Occipital lobe (tissue), 2 donors: ENCODE data around the gene LRMDA. TPM values are rescaled to one million over a fixed set of nuclear protein-coding genes. Genes with fewer than 3 reads are reported as not detected.
"Not testable (repeated sequence)": the region's sequence is repeated elsewhere in the genome, so short reads cannot be mapped to it uniquely, and the experiment has no call there.

ENCODE experiments used
- DNase-seq: peaks from one replicate; lab custom pipeline; 2025; lab: John Stamatoyannopoulos, UW
- total RNA-seq: library from RNA; depleted of rRNA; stranded (reverse); fragments of >200 nt; gene quantifications from one replicate; pipeline ENCODE4 v1.2.3, GENCODE V29; 2014

Gene LRMDA
- total RNA-seq, 1 donor from 2014 or later, result 0.62 TPM

DNA sequence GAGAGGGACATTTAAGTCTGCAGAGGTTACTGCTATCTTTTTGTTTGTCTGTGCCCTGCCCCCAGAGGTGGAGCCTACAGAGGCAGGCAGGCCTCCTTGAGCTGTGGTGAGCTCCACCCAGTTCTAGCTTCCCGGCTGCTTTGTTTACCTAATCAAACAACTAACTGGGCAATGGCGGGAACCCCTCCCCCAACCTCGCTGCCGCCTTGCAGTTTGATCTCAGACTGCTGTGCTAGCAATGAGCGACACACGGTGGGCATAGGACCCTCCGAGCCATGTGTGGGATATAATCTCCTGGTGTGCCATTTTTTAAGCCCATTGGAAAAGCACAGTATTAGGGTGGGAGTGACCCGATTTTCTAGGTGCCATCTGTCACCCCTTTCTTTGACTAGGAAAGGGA lies 716.8 kb downstream of the LRMDA start:
- not testable (repeated sequence) for DNase-seq

GRCh38 chr10:76149182-76149581 lies 717.8 kb downstream of the LRMDA start:
- DNase-seq, result no peak

- no peak for DNase-seq
Measured at GRCh38 chr10:76149602-76150138, 718.2 kb downstream of the LRMDA start.

DNA sequence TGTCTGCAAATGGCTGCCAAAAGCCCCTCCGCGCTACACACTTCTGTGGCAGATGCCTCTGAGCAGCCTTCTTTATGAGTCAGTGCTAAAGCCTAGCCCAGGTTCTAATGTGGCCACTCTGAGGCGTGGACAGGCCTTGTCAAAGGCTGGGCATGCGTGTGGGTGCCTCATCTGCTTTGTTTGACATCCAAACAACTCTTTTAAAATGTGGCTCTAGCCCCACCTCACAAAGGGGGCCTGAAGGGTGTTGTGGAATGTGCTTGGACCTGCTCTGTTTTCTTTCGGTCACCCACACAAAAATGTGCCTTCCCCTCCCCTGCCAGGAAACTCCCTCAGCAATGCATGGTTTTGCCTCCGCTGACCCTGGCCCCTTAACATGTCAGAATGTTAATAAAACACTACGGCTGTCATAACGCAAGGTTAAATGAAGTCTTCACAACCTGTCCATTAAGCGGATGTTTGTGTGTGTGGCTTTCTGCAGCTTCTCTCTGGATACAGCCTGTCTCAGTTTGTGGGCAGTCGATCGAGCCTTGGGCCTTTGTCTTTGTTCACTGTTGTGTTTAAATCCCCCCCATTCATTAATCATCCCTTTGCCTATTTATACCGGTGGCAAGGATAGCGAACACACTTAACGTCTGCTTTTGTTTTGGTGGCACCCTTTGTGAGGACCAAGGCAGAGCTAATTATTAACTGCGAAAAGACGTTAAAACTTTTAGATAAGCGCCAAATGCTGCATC lies 718.9 kb downstream of the LRMDA start:
- no peak for DNase-seq

- no peak for DNase-seq
Measured at GRCh38 chr10:76150876-76151288, 719.5 kb downstream of the LRMDA start.

DNA sequence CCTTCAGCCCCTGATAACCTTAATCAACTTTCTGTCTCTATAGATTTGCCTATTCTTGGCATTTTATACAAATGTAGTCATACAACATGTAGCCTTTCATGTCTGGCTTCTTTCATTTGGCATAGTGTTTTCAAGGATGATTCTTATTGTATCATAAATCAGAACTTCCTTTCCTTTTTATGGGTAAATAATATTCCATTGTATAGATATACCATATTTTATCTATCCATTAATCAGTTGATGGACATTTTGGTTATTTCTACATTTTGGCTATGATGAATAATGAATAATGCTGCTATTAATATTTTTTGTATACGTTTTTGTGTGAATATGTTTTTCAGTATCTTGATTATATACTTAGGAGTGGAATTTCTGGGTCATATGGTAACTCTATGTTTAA lies 720.8 kb downstream of the LRMDA start:
- no peak for DNase-seq

DNA sequence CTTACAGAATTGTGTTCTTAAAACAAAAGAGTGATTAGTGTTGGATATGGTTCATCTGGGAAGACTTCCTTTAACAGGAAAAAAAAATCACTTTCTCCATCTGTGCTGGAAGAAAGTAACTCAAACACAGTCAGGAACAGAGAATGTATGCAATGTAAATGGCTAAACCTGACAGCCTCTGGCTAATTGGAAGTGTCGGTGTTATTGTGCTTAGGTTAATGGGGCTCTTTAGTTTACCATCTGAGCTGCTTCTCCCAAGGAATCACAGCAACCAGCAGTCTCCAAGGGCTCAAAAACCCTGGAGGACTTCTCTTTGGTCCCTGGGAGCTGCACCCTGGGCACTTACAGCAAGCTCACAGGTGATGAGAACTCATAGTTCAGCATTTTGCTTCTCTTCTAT lies 724.5 kb downstream of the LRMDA start:
- DNase-seq, result no peak

- no peak for DNase-seq
Measured at GRCh38 chr10:76160446-76161300, 729.2 kb downstream of the LRMDA start.

DNA sequence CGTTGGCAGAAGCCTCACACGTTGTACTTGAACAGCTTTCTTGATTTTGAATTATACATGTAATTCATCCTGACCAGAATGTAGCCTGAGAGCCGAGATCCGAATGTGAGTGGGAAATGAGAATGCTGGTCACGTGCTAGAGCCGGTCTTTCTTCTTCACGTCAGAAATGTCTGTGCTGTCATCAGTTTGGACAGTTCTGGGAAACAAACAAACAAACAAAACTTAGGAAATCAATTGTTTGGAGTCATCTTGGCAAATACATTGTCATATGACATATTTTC lies 729.8 kb downstream of the LRMDA start:
- no peak for DNase-seq

- DNase-seq, result no peak
Measured at GRCh38 chr10:76168437-76168836, 737.0 kb downstream of the LRMDA start.

GRCh38 chr10:76169246-76169645 lies 737.8 kb downstream of the LRMDA start:
- no peak for DNase-seq

DNA sequence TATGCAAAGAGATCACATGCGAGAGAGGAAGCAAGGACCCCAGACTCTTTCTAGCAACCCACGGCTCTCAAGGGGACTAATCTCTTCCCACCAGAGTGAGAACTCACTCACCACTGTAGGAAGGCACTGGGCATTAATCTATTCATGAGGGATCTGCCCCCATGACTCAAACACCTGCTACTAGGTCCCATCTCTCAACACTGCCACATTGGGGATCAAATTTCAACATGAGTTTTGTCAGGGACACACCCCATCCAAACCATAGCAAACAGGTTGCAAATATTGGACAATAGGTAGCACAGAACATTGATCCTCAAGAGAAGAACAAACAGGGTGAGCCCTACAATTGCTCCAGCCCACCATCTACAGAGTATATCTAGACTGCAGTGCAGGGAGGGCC lies 740.6 kb downstream of the LRMDA start:
- no peak for DNase-seq

GRCh38 chr10:76175533-76176165 lies 744.2 kb downstream of the LRMDA start:
- no peak for DNase-seq

DNA sequence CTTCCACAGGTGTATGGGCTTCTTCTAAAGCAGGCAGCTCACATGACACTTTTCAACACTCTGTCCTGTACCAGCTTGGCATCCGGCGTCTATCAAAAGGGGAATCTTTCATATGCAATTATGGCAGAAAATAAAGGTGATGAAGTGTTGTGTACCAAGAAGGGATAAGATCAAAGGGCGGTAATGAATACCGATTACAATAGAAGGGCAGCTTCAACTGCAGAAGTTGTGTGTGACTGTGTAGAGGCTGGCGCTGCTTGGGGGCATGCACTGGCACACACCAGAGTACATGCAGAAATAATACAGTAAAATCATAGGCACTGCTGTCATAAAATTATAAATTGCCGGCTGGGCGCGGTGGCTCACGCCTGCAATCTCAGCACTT lies 744.7 kb downstream of the LRMDA start:
- no peak for DNase-seq

GRCh38 chr10:76177936-76178335 lies 746.5 kb downstream of the LRMDA start:
- no peak for DNase-seq

- DNase-seq, result no peak
Measured at GRCh38 chr10:76178532-76179292, 747.3 kb downstream of the LRMDA start.

DNA sequence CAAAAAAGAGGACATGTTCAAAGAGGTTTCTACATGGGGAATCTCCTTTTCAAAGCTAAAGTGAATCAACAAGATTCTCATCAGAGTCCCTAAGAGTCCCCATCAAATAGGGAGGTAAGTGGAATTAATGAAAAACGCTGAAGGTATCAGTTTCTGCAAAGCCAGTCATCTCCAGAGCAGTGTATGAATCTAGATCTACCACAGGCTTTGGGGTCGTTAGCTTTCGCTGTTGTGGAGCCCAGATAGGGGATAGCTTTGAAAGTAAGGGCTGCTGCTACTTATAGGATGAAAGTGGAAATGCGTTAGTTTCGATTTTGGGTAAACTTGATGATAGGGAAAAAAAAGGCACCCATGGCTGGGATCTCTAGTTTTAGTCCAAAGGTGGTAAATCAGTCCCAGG lies 748.4 kb downstream of the LRMDA start:
- no peak for DNase-seq

DNA sequence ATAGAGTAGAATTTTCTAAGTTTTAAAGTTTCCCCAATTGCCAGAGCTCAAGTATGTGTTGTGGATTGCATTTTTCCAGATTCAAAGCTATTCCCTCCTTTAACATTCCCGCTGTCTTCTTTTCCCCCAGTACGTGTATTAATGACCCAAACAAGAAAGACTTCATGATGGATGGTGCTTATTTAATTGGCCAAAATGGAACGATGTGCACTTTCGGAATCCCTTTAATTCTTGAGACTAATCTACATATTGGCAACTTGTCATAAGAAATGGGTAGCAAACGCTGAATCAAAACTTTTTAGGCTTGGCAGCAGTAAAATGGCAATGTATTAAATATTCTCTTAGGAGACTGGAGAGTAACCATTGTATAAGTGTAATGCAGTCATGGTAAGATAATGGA lies 753.2 kb downstream of the LRMDA start:
- no peak for DNase-seq

DNA sequence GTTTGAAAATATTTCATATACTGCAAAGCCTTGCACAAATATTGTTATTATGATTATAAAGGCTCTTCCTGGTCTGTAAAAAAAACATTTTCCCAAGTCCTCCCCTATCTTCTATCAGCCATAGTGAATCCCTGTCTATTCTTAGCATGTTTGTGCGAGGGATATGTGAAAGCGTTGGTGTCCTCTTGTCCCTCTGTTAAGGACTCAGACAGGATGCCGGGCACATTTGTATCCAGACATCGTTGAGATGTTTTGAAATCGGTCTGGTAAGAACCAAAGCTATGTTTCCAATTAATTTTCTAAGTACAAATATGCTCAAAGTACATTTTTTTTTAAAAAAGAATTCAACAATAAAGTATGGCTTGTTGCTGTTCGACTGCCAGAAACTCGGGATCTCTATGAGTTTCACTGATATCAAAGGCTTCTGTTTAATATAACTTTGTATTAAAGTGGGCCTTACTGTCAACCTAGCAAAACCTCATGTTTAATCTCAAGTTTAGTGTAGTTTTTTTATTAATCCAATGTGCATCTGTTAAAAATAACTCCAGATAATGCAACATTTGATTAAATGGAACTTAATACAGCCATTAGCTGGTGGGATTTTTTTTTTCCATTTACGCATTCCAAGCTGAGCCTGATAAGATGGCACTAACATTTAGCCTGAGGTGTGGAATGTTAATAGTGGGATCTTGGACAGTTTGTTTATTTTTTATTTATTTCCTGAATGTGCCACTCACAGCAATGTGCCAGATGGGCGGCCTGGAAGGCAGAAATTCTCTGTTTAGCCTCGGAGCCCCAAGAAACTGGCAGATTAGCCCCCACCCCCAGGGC lies 754.3 kb downstream of the LRMDA start:
- DNase-seq, result no peak

- DNase-seq, result no peak
Measured at GRCh38 chr10:76188216-76188615, 756.8 kb downstream of the LRMDA start.
